Keratinocyte (primary cell): Measurements from ENCODE around the gene KCNMA1. TPM values are rescaled to one million over a fixed set of nuclear protein-coding genes. Genes with fewer than 3 reads are reported as not detected.

Experiments used
- DNase-seq: peaks from one replicate; pipeline ENCODE4 v3.0.0-alpha.2; 2011; ENCODE audit warnings: low read depth, missing footprints, low spot score
- FAIRE-seq: peaks from 2 replicates; lab custom pipeline; 2011; peaks lifted over from hg19 to GRCh38; lab: Jason Lieb, UNC
- H2AFZ ChIP-seq: 2 replicates; pipeline ENCODE4 v1.6.0; 2012; ENCODE audit warnings: low read length, control low read depth, inconsistent platforms; ENCODE audit not compliant: control insufficient read depth
- H3K27ac ChIP-seq: 2 replicates; pipeline ENCODE4 v1.5.1; 2011; ENCODE audit warnings: low read length; ENCODE audit not compliant: control insufficient read depth, insufficient read depth
- H3K27me3 ChIP-seq: 3 replicates; pipeline ENCODE4 v1.6.0; 2011; ENCODE audit warnings: low read length; ENCODE audit not compliant: control insufficient read depth, insufficient read depth; ENCODE audit errors: extremely low read depth
- H3K36me3 ChIP-seq, 2 experiments: 2 replicates in 1 of 2; 3 replicates in 1 of 2; pipeline ENCODE4 v1.5.1; 2011; ENCODE audit warnings: low read length in 2 of 2, mild to moderate bottlenecking in 1 of 2; ENCODE audit not compliant: control insufficient read depth in 2 of 2, insufficient read depth in 2 of 2; ENCODE audit errors: extremely low read depth in 1 of 2
- H3K4me1 ChIP-seq: 3 replicates; pipeline ENCODE4 v1.5.1; 2011; ENCODE audit warnings: low read length; ENCODE audit not compliant: control insufficient read depth, insufficient read depth; ENCODE audit errors: extremely low read depth
- H3K4me2 ChIP-seq: 3 replicates; pipeline ENCODE4 v1.6.0; 2011; ENCODE audit warnings: low read depth, low read length; ENCODE audit not compliant: control insufficient read depth, insufficient read depth; ENCODE audit errors: extremely low read depth
- H3K4me3 ChIP-seq, 3 experiments: fragments of 200-600 bp in 1 of 3; sonication (generic) in 1 of 3; 2 replicates in 2 of 3; 3 replicates in 1 of 3; pipeline ENCODE4 v1.5.1; 2011 to 2016; ENCODE audit warnings: low read length in 3 of 3, mild to moderate bottlenecking in 3 of 3, control low read depth in 2 of 3, inconsistent platforms in 1 of 3, low read depth in 1 of 3, mixed read lengths in 1 of 3, mixed run types in 1 of 3, moderate library complexity in 1 of 3; ENCODE audit not compliant: control insufficient read depth in 2 of 3, insufficient read depth in 2 of 3; ENCODE audit errors: extremely low read depth in 1 of 3
- H3K79me2 ChIP-seq: 2 replicates; pipeline ENCODE4 v1.6.0; 2012; ENCODE audit warnings: low read length; ENCODE audit not compliant: control insufficient read depth, insufficient read depth
- H3K9ac ChIP-seq: 3 replicates; pipeline ENCODE4 v1.6.0; 2011; ENCODE audit warnings: low read length; ENCODE audit not compliant: control insufficient read depth, insufficient read depth; ENCODE audit errors: extremely low read depth
- H3K9me1 ChIP-seq: 3 replicates; pipeline ENCODE4 v1.6.0; 2011; ENCODE audit warnings: low read length; ENCODE audit not compliant: control insufficient read depth, insufficient read depth; ENCODE audit errors: extremely low read depth
- H3K9me3 ChIP-seq: 2 replicates; pipeline ENCODE4 v1.5.1; 2012; ENCODE audit warnings: low read depth, low read length; ENCODE audit not compliant: control insufficient read depth
- H4K20me1 ChIP-seq: 3 replicates; pipeline ENCODE4 v1.6.0; 2011; ENCODE audit warnings: low read length; ENCODE audit not compliant: control insufficient read depth, insufficient read depth; ENCODE audit errors: extremely low read depth
- EZH2 ChIP-seq: IDR thresholded peaks from one replicate; pipeline ENCODE4 v1.6.1; 2012; ENCODE audit warnings: inconsistent platforms, mild to moderate bottlenecking, low read length, moderate library complexity
- dilution Hi-C: fragments of 300-500 bp; cut with MboI; formaldehyde crosslinking; loops from one replicate; pipeline ENCODE4 v1.7.0; 2020; ENCODE audit warnings: low sequenced_read_pairs; ENCODE audit not compliant: extremely low pct_ligation_motif_present
- polyA plus RNA-seq, 5 experiments: library from polyadenylated mRNA; depleted of rRNA in 3 of 5; stranded (reverse) in 3 of 5; stranded (forward) in 1 of 5; unstranded in 1 of 5; fragments of >200 nt; gene quantifications; 1 replicate in 1 of 5; 2 replicates in 3 of 5; 3 replicates in 1 of 5; pipeline versions ENCODE4 v1.2.1 to v1.2.3, GENCODE V29; 2011 to 2012; ENCODE audit warnings: missing spikeins in 2 of 5, low read depth in 1 of 5, low replicate concordance in 1 of 5
- TF ChIP-seq, protein P1 (sequence below), 3 experiments: IDR thresholded peaks in 1 of 3; conservative IDR thresholded peaks in 1 of 3; optimal IDR thresholded peaks in 1 of 3; 2 replicates in 2 of 3; 3 replicates in 1 of 3; pipeline versions ENCODE3 to v1.5.1; 2011; ENCODE audit warnings: low read length in 3 of 3, mild to moderate bottlenecking in 3 of 3, moderate library complexity in 2 of 3, control low read depth in 1 of 3, inconsistent platforms in 1 of 3; ENCODE audit not compliant: insufficient read depth in 2 of 3; ENCODE audit errors: extremely low read depth in 1 of 3

KCNMA1 gene
- polyA plus RNA-seq, 1 donor (not counting 4 experiments of a cell fraction or from before 2014, with no cell fraction given) = 6.3 TPM

- no peak overlapping the region for H3K27ac ChIP-seq
- no peak overlapping the region for H3K9ac ChIP-seq
- H3K4me1 ChIP-seq = no peaks in the 10 kb centered on the region
- no peaks in the 10 kb centered on the region for H3K9me3 ChIP-seq
- H2AFZ ChIP-seq = no peak overlapping the region
- no peaks in the 10 kb centered on the region for H4K20me1 ChIP-seq
- no peaks in the 10 kb centered on the region for H3K79me2 ChIP-seq
- no peaks in the 10 kb centered on the region for H3K27me3 ChIP-seq
- DNase-seq = no peak
- H3K9me1 ChIP-seq = no peaks in the 10 kb centered on the region
- FAIRE-seq = no peak
- dilution Hi-C loops = no loop called here
- TF ChIP-seq, protein P1, sequence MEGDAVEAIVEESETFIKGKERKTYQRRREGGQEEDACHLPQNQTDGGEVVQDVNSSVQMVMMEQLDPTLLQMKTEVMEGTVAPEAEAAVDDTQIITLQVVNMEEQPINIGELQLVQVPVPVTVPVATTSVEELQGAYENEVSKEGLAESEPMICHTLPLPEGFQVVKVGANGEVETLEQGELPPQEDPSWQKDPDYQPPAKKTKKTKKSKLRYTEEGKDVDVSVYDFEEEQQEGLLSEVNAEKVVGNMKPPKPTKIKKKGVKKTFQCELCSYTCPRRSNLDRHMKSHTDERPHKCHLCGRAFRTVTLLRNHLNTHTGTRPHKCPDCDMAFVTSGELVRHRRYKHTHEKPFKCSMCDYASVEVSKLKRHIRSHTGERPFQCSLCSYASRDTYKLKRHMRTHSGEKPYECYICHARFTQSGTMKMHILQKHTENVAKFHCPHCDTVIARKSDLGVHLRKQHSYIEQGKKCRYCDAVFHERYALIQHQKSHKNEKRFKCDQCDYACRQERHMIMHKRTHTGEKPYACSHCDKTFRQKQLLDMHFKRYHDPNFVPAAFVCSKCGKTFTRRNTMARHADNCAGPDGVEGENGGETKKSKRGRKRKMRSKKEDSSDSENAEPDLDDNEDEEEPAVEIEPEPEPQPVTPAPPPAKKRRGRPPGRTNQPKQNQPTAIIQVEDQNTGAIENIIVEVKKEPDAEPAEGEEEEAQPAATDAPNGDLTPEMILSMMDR (optimal IDR thresholded peaks at IDR 0.05 in 1 of 3, IDR thresholded peaks at IDR 0.05 in 1 of 3, conservative IDR thresholded peaks at IDR 0.05 in 1 of 3; ENCODE audit: extremely low read depth in 1 of 3, insufficient read depth in 2 of 3, low read length in 3 of 3) = no peak
- no peak for TF ChIP-seq EZH2
- H3K4me2 ChIP-seq = no peak overlapping the region
- no peak overlapping the region for H3K4me3 ChIP-seq
- H3K36me3 ChIP-seq = no peaks in the 10 kb centered on the region
Observed at GRCh38 chr10:77325233-77325537, 312.4 kb downstream of the KCNMA1 start.

DNA sequence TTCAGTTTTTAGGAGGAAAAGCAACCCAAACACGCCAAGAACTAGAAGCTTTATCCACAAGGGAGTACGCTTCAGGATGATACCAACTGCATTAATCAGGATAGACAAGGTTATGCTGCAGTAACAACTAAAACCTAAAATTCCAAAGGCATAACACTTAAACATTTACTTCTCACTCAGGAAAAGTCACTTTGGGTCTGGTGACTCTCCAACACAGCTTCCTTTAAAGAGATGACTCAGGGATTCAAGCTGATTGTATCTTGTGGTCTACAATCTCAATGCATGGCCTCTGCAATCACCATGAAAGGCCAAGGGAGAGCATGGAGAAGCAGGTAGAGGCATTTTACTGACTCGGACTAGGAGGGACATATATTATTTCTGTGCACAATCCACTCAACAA, 315.8 kb downstream of the KCNMA1 start:
- FAIRE-seq (no peak), DNase-seq (no peak)
- no peaks in the 10 kb centered on the region for H3K9me3 ChIP-seq
- no peaks in the 10 kb centered on the region for H4K20me1 ChIP-seq
- H3K79me2 ChIP-seq = no peaks in the 10 kb centered on the region
- no peak overlapping the region for H3K4me2 ChIP-seq
- no peaks in the 10 kb centered on the region for H3K36me3 ChIP-seq
- no peaks in the 10 kb centered on the region for H3K9me1 ChIP-seq
- H3K4me1 ChIP-seq = no peaks in the 10 kb centered on the region
- H3K9ac ChIP-seq = no peak overlapping the region
- H3K4me3 ChIP-seq = no peak overlapping the region
- no peak overlapping the region for H2AFZ ChIP-seq
- H3K27me3 ChIP-seq = no peaks in the 10 kb centered on the region
- H3K27ac ChIP-seq = no peak overlapping the region
- TF ChIP-seq, protein P1 (optimal IDR thresholded peaks at IDR 0.05 in 1 of 3, IDR thresholded peaks at IDR 0.05 in 1 of 3, conservative IDR thresholded peaks at IDR 0.05 in 1 of 3; ENCODE audit: extremely low read depth in 1 of 3, insufficient read depth in 2 of 3, low read length in 3 of 3) = no peak
- no peak for TF ChIP-seq EZH2
- dilution Hi-C loops = no loop called here
